MM.1S (cell line): ENCODE measurements around the gene PBXIP1.

ENCODE experiments used
- DNase-seq: peaks from one replicate; pipeline ENCODE4 v3.0.0-alpha.2; 2015
- H2AFZ ChIP-seq: fragments of 300-600 bp; sonication (generic); 2 replicates; pipeline ENCODE4 v1.6.0; 2016; ENCODE audit warnings: antibody characterized with exemption, low read length
- H3F3A ChIP-seq: fragments of 300-600 bp; sonication (generic); 2 replicates; pipeline ENCODE4 v1.6.1; 2016; ENCODE audit warnings: mild to moderate bottlenecking, antibody characterized with exemption, low read length, moderate library complexity, mixed read lengths; ENCODE audit not compliant: insufficient read depth
- H3K27ac ChIP-seq: fragments of 300-600 bp; sonication (generic); 2 replicates; pipeline ENCODE4 v1.5.1; 2016; ENCODE audit warnings: mild to moderate bottlenecking, low read length
- H3K27me3 ChIP-seq: fragments of 300-600 bp; sonication (generic); replicated peaks from 2 replicates; pipeline ENCODE4 v1.6.0; 2016; ENCODE audit warnings: low read length; ENCODE audit not compliant: insufficient read depth
- H3K36me3 ChIP-seq: fragments of 300-600 bp; sonication (generic); replicated peaks from 2 replicates; pipeline ENCODE4 v1.6.1; 2016; ENCODE audit warnings: mild to moderate bottlenecking, low read length, mixed read lengths; ENCODE audit not compliant: insufficient read depth
- H3K4me1 ChIP-seq: fragments of 300-600 bp; sonication (generic); 2 replicates; pipeline ENCODE4 v1.6.1; 2016; ENCODE audit warnings: low read length, mixed read lengths
- H3K4me2 ChIP-seq: fragments of 300-600 bp; sonication (generic); 2 replicates; pipeline ENCODE4 v1.6.0; 2016; ENCODE audit warnings: low read depth, low read length
- H3K4me3 ChIP-seq: fragments of 300-600 bp; sonication (generic); 2 replicates; pipeline ENCODE4 v1.5.1; 2016; ENCODE audit warnings: low read length, mixed read lengths
- H3K79me2 ChIP-seq: fragments of 300-600 bp; sonication (generic); 2 replicates; pipeline ENCODE4 v1.6.1; 2016; ENCODE audit warnings: mixed run types, low read length, mixed read lengths
- H3K9ac ChIP-seq: fragments of 300-600 bp; sonication (generic); 2 replicates; pipeline ENCODE4 v1.6.1; 2016; ENCODE audit warnings: low read length, mixed read lengths
- H3K9me2 ChIP-seq: fragments of 300-600 bp; sonication (generic); replicated peaks from 2 replicates; pipeline ENCODE4 v1.6.1; 2016; ENCODE audit warnings: mild to moderate bottlenecking, low read length, mixed read lengths; ENCODE audit not compliant: insufficient read depth
- H3K9me3 ChIP-seq: fragments of 300-600 bp; sonication (generic); replicated peaks from 2 replicates; pipeline ENCODE4 v1.6.1; 2016; ENCODE audit warnings: mild to moderate bottlenecking, low read length, mixed read lengths; ENCODE audit not compliant: insufficient read depth
- H4K20me1 ChIP-seq: fragments of 300-600 bp; sonication (generic); 2 replicates; pipeline ENCODE4 v1.6.1; 2016; ENCODE audit warnings: mild to moderate bottlenecking, low read length, moderate library complexity, mixed read lengths; ENCODE audit not compliant: insufficient read depth
- CTCF ChIP-seq: fragments of 300-600 bp; sonication (generic); IDR thresholded peaks from 2 replicates; pipeline ENCODE4 v1.5.1; 2016; ENCODE audit warnings: antibody characterized with exemption, low read length, mixed read lengths
- EZH2 ChIP-seq: fragments of 300-600 bp; sonication (generic); optimal IDR thresholded peaks from 2 replicates; pipeline ENCODE3; 2017; ENCODE audit warnings: low read depth, mild to moderate bottlenecking, antibody characterized with exemption, low read length, mixed read lengths
- EZH2phosphoT487 ChIP-seq: fragments of 300-600 bp; sonication (generic); IDR thresholded peaks from 2 replicates; pipeline ENCODE4 v1.6.1; 2018; ENCODE audit warnings: antibody characterized with exemption, low read length

PBXIP1 gene

GRCh38 chr1:155003766-155004351, 48.0 kb upstream of the PBXIP1 start:
- no peaks in the 10 kb centered on the region for H3K9me2 ChIP-seq
- H3K4me2 ChIP-seq: peak overlapping the region; percentile 81
- H3K9ac ChIP-seq: peak overlapping the region; percentile 91
- no peaks in the 10 kb centered on the region for H3K9me3 ChIP-seq
- peak overlapping the region; percentile 16 for H2AFZ ChIP-seq
- H3K4me1 ChIP-seq: peaks cover 24% of the 10 kb centered on the region
- H3K36me3 ChIP-seq: no peaks in the 10 kb centered on the region
- no peaks in the 10 kb centered on the region for H3K27me3 ChIP-seq
- TF ChIP-seq EZH2: no peak
- TF ChIP-seq CTCF: no peak
- TF ChIP-seq EZH2phosphoT487: no peak
- peaks cover 54% of the 10 kb centered on the region for H3F3A ChIP-seq
- peak overlapping the region; percentile 99 for H3K4me3 ChIP-seq
- no peaks in the 10 kb centered on the region for H4K20me1 ChIP-seq
- peak; percentile 33 for DNase-seq
- peaks cover 63% of the 10 kb centered on the region for H3K79me2 ChIP-seq
- H3K27ac ChIP-seq: peak overlapping the region; percentile 32; the same call in 1 of the 2 replicates

- H3K79me2 ChIP-seq: peaks cover 57% of the 10 kb centered on the region
- peaks cover 24% of the 10 kb centered on the region for H3K4me1 ChIP-seq
- no peak for TF ChIP-seq EZH2
- TF ChIP-seq CTCF: no peak
- TF ChIP-seq EZH2phosphoT487: no peak
- peak overlapping the region; percentile 32; the same call in 1 of the 2 replicates for H3K27ac ChIP-seq
- peaks cover 58% of the 10 kb centered on the region for H3F3A ChIP-seq
- H4K20me1 ChIP-seq: no peaks in the 10 kb centered on the region
- peak overlapping the region; percentile 99 for H3K4me3 ChIP-seq
- no peaks in the 10 kb centered on the region for H3K27me3 ChIP-seq
- H3K9me3 ChIP-seq: no peaks in the 10 kb centered on the region
- H3K4me2 ChIP-seq: peak overlapping the region; percentile 81
- peak; percentile 35 for DNase-seq
- H3K9me2 ChIP-seq: no peaks in the 10 kb centered on the region
- H2AFZ ChIP-seq: peak overlapping the region; percentile 16
- H3K36me3 ChIP-seq: no peaks in the 10 kb centered on the region
- H3K9ac ChIP-seq: peak overlapping the region; percentile 91
Measured at GRCh38 chr1:155003227-155003765, 47.4 kb upstream of the PBXIP1 start.

- Histone ChIP-seq H3F3A (peaks cover 62% of the 10 kb centered on the region), H3K9ac (peak within 1 kb of the TSS; percentile 93), H3K27ac (peak within 1 kb of the TSS; percentile 95), H4K20me1 (no peaks in the 10 kb centered on the region), H3K4me2 (peak within 1 kb of the TSS; percentile 90), H3K36me3 (no peaks in the 10 kb centered on the region), H3K4me3 (peak within 1 kb of the TSS; percentile 99), H3K9me3 (no peaks in the 10 kb centered on the region), H3K79me2 (peaks cover 51% of the 10 kb centered on the region), H3K9me2 (no peaks in the 10 kb centered on the region), H3K4me1 (peaks cover 24% of the 10 kb centered on the region), H2AFZ (peak within 1 kb of the TSS; percentile 78), H3K27me3 (no peaks in the 10 kb centered on the region)
- DNase-seq: peak; percentile 47
- no peak for TF ChIP-seq CTCF
- TF ChIP-seq EZH2: no peak
- TF ChIP-seq EZH2phosphoT487: no peak
Measured at GRCh38 chr1:155002464-155003226, 46.7 kb upstream of the PBXIP1 start, which contains the start of gene ZBTB7B. Gene ZBTB7B (plus strand): TSS chr1:155002802. CDS start chr1:155014661, 11,859 bp downstream.
